Anterior cingulate cortex (tissue), 58 donors: ENCODE results near the gene INSC.
A peak's percentile ranks its signal among the peaks of the same experiment; 100 is the strongest.

Experiments
- DNase-seq, 58 donors: peaks; one replicate each; lab custom pipeline; 2025; lab: John Stamatoyannopoulos, UW

Gene INSC

DNA sequence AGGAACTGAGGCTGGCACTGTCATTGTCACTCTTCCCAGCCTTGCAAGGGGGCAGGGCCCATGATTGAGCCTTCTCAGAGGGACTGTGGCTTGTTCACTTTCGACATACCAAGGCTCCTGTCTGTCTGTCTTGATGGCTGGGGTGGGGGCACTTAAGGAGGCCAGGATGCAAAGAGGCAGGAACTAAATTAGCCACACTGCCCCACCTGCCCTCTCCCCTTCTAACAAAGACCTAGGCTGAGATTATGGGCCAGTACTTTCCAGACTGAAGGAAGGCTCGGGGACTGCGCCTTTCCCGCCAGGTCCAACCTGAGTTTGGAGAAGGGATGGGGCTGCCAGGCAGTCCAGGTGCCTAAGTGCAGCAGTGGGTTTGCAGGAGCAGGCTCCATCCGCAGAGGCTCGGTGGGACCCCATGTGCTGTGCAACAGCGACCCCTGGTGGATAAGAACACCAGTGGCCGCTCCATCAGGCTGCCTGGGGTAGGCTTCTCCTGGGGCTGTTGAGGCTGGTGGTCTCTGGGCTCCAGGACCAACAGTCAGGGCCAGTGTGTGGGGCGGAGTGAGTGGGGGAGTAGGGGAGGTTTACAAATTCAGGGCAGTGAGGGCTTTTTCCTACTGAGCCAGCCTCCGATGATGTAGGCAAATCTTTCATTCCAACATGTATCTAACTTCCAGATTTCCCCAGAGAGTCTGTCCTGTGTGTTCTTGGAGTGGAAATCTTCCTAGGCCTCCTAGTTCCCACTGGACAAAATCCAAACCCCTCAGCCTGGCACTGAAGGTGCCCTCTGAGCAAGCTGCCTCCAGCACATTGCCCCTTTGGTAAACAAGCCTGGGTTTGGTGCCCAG, 93.9 kb downstream of the INSC start:
- peak in 56 of 58 donors; percentile 13 to 84 (median 60) for DNase-seq

- no peak for DNase-seq
Observed at GRCh38 chr11:15212876-15213275, 98.2 kb downstream of the INSC start.

DNA sequence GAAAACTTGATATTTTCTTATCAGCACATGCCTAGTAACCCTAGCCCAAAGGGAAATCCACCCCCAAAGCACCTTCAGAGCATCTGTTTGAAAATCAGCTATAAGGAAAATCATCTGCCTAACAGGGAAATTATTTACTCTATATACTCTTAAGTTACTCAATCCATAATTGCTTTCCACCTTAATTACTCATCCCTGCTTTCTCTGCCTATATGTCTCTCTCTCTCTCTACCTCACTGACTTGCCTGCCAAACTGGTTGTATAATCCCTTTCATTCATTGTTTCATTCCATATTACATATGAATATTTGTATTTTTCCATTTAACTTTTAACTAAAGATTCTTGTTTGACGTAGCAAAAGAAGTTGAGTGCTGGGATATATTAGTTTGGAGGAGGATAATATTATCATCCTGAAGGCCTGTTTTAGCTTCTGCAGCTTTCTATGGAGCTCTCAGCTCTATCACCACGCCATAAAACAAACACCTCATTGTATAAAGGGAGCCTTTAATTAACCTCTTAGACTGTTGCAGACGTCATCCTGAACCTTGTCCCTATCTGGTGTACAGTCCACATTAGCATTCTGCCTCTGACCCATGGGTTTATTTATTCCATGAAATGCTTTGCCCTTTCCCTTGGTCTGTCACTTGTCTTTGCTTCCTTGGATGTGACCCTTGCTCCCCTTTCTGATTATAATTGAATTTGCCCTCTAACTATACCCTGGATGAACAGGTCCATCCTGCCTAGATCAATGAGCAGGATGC, 98.9 kb downstream of the INSC start:
- no peak for DNase-seq

DNA sequence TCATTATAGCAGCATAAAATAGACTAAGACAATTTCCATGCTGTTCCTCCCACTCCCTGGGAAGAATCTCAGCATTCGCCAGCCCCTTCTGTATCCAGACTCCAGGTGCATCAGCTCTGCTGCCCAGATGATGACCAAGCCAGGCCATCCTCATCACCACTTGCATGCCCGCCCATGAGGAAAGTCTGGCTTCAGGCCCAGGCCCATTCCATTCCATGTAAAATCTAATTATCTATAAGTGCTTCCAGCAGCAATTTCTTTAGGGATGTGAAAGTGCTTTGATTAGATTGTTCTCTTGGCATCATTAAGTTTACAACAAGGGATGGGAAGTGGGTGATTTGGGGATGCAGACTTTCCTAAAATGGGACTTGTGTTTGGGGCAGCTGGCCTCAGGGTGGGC, 100.3 kb downstream of the INSC start:
- no peak for DNase-seq

DNA sequence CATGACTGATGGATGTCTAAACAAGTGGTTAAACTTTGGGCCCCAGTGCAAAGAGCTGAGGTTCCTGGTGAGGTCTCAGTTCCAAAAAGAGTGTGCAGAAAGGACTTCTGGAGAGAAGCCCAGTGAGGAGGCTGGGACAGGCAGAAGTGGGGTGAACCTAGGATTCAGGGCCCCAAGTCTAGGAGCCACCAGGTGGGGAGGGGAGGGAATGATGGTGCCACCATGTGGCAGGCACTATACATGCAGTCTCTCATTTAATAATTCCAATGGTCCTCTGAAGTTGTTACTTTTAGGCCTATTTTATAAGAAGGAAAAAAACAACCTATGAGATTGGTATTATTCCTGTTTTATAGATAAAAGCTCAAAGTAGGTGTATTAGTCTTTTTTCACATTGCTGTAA, 102.0 kb downstream of the INSC start:
- DNase-seq, result no peak

DNA sequence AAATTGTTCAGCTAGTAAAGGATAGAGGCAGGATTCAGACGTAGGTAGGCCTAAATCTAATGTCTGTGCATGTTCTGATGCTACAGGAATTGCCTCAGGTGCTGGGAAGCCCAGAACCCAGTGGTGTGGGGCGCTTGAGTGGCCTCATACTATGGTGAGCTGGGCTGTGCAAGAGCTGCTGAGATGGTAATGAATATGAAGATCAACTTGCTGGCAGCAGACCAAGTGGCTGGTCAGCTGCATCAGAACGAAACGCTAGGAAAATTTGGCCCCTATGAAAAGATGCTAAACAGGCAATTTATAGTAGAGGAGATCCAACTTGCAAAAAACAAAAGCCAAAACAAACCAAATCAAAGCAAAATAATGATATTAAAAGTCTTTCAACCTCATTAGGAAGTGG, 102.7 kb downstream of the INSC start:
- DNase-seq, result no peak

DNA sequence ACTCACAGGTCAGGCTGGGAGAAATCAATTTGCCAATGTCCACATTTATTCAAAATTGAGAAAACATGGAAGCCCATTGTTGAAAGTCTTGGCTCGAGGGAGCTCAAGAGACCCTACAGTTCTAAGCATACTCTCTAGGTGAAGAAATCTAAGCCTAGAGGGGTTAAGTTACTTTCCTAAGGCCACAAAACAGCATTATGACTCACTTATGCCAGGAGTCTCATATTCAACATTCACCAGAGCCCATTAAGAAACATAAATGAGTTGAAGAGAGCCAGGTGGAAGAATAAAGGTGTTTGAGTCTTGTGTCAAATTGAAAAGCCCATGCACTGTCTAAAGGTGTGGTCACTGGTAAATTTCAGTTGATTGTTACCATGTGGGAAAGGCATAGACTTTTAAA, 108.1 kb downstream of the INSC start:
- DNase-seq, result no peak

DNA sequence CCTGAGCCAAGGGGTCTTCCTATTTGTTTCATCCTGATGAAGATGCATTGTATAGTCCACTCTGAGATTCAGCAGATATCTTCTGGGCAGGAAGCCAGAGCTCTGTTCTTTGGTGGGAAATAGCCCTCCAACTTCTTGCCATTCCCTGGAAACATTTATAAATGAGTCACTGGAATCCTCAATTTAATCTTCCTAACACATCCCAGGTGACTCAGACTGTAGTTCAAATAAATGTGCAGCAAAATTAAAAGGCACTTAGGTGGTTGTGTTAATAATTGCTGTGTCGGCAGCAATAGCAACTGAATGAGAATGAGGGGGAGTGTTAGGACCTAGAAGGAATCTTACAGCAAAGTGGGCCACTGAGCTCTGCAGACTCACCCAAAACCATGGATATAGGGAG, 108.6 kb downstream of the INSC start:
- DNase-seq, result no peak

GRCh38 chr11:15224466-15224865, 109.7 kb downstream of the INSC start:
- DNase-seq, result no peak

DNA sequence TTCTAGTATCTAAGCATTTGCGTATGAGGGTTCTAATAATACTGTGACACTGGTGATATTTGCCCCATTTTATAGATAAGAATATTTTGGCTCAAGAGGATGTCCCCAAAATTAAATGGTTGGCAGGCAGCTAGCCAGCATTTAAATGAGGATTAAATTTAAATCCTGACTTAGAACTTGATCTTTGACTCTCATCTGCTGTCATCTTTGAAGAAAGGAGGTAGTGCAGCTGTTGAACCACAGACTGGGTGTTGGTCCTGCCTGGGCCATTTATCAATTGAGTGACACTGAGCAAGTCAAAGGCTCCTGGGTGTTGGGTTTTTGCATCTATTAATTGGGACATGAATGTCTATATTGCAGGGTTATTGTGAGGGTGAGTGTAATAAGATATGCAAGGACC, 112.3 kb downstream of the INSC start:
- no peak for DNase-seq

DNA sequence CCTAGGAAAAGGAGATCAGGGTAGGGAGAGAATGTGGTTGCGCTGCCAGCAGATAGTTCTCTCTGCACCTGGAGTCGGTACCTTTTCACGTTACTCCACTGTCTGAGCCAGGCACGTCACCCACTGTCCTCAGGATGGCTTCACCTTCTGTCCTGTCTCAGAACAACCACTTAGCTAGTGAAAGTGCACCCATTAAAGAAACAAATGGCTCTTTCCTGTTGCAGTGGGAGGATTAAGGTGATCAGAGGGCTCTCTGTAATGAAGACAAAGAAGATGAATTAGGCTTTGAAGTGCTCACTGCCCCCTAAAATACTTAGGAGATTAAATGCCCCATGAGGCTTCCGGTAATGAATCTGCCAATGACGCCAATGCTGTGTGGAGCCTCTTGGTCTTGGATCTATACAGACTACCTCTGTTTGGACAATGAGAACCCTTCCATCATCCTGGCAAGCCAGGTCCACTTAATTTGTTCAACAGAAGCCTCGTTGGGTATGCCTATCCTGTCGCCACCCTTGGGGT, 113.7 kb downstream of the INSC start:
- DNase-seq, result no peak

DNA sequence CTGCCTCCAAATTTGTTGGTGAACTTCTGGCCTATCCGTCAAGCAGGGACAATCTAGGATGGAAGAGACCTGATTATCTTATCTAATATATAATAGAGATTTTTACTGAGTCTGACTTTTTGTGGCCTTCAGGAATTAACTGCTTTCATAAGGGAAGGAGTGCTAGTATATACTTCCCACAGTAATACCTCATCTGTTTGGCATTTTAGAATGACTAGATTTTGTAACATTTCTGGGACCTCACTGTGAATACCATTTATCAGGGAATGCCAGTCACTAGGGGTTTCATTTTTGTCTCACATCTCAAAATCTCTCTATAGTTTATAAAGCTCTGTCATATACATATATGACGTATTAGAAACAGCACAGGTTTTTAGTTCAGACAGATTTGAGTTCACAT, 114.3 kb downstream of the INSC start:
- DNase-seq, result no peak

- DNase-seq, result no peak
Observed at GRCh38 chr11:15232496-15232895, 117.8 kb downstream of the INSC start.

GRCh38 chr11:15233371-15234165, 118.8 kb downstream of the INSC start:
- no peak for DNase-seq

DNA sequence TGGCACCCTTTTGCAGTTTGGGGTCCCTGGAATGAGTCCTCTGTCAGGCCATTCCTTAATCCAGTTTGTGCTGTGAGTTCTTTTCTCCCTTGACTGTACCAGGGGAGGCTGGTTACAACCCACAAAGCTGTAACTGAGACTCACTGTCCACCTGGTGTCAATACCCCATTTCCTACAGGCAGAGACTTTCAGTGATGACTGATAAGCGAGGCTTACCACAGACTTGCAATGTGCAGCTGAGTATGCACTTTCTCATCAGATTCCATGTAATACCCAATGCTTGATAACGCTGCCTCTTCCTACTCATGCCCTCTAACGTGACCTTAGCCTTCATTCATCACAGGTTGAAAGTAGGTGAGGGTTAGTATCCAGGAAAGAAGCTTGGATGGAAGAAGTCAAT, 120.1 kb downstream of the INSC start:
- no peak for DNase-seq

DNA sequence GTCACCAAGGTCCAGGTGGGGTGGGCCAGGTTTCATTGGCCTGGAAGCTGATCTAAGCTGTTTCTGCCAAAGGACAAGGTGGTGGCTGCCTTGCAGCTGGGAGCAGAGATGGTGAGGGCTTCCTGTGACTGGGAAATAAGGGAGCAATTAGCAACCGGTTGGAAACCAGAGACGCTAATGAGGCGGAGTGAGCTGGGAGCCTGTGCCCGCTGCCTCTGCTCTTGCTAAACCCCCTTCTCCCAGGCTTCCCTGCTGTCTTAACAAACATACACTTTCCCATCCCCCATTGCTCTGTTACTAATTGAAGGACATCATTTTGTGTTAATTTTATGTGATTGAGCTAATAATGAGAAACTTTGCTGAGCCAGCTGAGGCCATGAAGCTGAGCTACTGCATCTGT, 121.8 kb downstream of the INSC start:
- no peak for DNase-seq

DNA sequence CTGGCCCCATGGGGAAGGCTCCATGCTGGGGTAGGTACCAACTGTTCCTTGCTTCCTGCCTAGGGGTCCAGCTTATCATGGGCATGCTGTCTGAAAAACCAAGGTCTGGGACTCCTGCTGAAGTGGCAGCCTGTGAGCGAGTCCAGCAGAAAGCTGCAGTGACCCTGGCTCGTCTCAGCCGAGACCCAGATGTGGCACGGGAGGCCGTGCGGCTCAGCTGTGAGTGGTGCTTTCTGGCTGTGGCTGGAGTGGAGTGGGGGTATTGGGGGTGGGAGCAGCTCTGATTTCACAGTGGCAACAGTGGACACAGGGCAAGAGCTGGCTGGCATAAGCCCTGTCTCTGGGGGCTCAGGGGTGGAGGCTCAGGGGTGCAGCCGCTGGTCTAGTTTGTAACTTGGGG, 124.1 kb downstream of the INSC start:
- no peak for DNase-seq

DNA sequence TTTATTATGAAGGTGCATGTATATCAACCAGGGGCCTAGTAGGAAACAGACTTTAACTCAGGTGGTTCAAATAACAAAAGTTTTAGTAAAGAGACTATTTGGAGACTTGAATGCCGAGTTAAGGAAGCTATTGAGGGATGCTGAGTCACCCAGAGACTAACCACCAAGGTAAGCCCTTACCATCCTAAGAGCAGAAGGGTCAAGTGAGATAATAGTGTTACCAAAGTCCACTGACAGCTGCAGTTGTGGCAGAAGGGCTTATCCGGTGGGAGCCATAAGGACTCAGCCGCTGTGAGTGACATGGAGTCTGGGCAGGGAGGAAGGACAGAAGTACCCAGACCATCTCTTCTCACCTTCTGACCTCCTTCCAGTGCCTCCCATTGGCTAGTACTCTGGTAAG, 134.0 kb downstream of the INSC start:
- no peak for DNase-seq

GRCh38 chr11:15258433-15259165, 143.9 kb downstream of the INSC start:
- DNase-seq, result peak in 2 of 58 donors; percentile 1 to 13

DNA sequence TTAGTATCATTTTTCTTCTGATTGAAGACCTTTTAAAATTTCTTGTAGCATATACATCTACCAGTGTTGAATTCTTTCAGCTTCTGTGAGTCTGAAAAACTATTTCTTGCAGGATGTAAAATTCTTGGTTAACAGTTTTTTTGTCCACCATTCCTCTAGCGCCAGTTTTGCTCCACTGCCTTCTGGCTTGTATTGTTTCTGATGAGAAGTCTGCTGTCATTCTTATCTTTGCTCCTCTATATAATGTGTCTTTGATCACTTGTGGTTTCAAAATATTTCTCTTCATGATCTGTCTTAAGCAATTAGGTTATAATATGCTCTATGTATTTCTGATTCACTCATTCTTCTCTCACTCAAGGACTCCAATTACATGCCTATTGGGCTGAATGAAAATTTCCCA, 152.3 kb downstream of the INSC start:
- DNase-seq, result no peak
